GM12891 (cell line): Measurements from ENCODE around the gene MAP9.

Experiments
- DNase-seq: peaks from one replicate; pipeline ENCODE4 v3.0.0; 2011; ENCODE audit warnings: low spot score; ENCODE audit not compliant: insufficient read length
- FAIRE-seq: peaks from 2 replicates; lab custom pipeline; 2011; peaks lifted over from hg19 to GRCh38; lab: Jason Lieb, UNC
- PAX5 ChIP-seq: IDR thresholded peaks from 2 replicates; pipeline ENCODE4 v1.6.1; 2011; ENCODE audit warnings: low read length, moderate library complexity, mild to moderate bottlenecking; ENCODE audit not compliant: insufficient read depth, severe bottlenecking
- POLR2A ChIP-seq: IDR thresholded peaks from 2 replicates; pipeline ENCODE4 v1.6.1; 2011; ENCODE audit warnings: low read depth, low read length, control low read depth
- POLR2AphosphoS5 ChIP-seq: IDR thresholded peaks from 2 replicates; pipeline ENCODE4 v1.6.1; 2011; ENCODE audit warnings: low read depth, low read length, control low read depth
- POU2F2 ChIP-seq: IDR thresholded peaks from 2 replicates; pipeline ENCODE4 v1.6.1; 2011; ENCODE audit warnings: low read depth, mild to moderate bottlenecking, control low read depth, low read length, moderate library complexity
- SPI1 ChIP-seq: IDR thresholded peaks from 2 replicates; pipeline ENCODE4 v1.6.1; 2011; ENCODE audit warnings: low read depth, low read length, control low read depth
- TAF1 ChIP-seq: IDR thresholded peaks from 2 replicates; pipeline ENCODE4 v1.6.1; 2011; ENCODE audit warnings: low read depth, low read length, control low read depth

The MAP9 gene

DNA sequence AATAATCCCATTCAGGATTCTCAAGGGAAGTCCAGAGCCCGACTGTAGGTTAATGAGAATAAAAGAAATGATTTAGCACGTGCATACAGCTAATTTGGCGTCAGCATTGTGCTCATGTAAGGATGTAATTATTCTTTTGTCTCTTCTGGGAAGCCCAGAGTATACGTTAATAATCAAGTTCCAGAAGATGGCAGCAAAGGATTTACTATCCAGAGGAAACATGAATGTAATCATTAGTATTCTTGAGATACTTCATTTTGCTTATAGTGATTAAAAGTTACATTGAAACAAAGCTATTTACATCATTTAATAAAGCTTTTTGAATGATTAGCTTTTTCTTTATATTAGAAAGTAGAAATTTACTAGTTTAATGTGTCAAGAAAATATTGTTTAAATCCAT, 27.1 kb upstream of the MAP9 start:
- TF ChIP-seq POLR2A: no peak
- TF ChIP-seq POLR2AphosphoS5: no peak
- no peak for TF ChIP-seq SPI1
- TF ChIP-seq POU2F2: no peak
- no peak for TF ChIP-seq PAX5
- FAIRE-seq (no peak), DNase-seq (no peak)

DNA sequence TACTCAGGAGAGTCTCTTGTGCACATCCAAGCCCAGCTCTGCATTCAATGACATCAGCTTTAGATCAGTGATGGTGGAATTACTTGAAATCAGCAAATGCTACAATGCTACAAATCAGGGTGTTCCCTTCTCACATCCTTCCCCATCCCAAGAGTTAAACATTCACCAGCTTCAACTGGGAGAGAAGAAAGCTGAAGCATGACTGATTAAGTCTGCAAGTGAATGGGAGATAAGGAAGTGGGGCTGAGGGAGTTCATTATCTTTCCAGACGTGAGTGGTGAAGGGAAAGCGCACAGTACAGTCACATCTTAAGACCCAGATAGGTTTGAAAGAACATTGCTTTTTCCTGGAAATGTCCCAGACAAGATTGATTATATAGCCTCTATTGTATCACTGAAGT, 26.2 kb upstream of the MAP9 start:
- FAIRE-seq: no peak
- no peak for DNase-seq
- TF ChIP-seq POLR2AphosphoS5 (no peak), POU2F2 (no peak), SPI1 (no peak), PAX5 (no peak), POLR2A (no peak)

DNA sequence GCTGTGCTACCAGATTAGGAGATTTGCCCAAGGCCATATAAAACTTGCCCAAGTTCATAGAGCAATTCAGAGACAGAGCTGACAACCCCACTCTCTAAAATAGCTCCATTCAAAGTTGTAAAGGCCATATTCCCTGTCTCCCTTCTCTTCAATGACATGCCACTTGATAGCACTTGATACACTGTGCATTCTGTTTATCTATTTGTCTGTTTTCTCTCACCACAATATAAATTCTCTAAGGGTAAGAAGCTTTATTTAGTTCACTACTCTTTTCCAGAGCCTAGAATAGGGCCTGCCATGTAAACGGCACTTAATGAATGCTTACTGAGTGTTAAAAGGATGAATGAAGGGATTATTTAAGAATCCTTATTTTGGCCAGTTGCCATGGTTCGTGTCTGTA, 24.1 kb upstream of the MAP9 start:
- no peak for TF ChIP-seq TAF1
- no peak for TF ChIP-seq PAX5
- no peak for TF ChIP-seq SPI1
- DNase-seq: no peak
- no peak for FAIRE-seq

DNA sequence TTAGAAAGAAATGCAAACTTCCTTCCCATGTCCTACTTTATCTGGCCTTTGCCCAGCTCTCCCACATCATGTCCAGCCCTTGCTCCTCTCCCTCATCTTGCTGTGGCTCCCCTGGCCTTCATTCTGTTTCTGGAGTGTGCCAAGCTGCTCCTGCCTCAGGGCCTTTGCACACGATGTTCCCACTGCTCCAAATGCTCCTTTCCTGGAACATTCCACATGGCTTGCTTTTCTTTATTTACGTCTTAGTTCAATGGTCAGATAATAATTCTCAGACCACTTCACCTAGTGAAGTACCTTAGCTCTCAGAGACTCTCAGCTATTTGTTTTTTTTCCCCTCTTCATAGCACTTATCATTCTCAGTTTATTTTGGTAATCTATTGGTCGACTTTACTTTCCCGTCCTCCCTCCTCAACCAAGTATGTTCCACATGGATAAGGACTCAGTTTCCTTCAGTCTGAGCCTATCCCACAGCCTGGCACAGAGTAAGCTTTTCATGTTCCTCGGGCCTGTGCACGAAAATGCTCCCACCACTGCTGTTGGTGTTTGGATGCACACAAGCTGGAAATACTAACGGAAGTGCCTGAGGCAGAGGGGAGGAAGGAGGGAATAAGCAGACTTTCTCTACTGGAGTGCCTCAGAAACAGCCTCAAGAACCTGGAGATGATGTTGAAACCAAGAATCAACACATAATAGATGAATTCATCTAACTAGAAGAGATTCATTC, 23.4 kb upstream of the MAP9 start:
- DNase-seq (no peak), FAIRE-seq (no peak)
- TF ChIP-seq POLR2AphosphoS5 (no peak), SPI1 (no peak), TAF1 (no peak), POLR2A (no peak), POU2F2 (no peak), PAX5 (no peak)

DNA sequence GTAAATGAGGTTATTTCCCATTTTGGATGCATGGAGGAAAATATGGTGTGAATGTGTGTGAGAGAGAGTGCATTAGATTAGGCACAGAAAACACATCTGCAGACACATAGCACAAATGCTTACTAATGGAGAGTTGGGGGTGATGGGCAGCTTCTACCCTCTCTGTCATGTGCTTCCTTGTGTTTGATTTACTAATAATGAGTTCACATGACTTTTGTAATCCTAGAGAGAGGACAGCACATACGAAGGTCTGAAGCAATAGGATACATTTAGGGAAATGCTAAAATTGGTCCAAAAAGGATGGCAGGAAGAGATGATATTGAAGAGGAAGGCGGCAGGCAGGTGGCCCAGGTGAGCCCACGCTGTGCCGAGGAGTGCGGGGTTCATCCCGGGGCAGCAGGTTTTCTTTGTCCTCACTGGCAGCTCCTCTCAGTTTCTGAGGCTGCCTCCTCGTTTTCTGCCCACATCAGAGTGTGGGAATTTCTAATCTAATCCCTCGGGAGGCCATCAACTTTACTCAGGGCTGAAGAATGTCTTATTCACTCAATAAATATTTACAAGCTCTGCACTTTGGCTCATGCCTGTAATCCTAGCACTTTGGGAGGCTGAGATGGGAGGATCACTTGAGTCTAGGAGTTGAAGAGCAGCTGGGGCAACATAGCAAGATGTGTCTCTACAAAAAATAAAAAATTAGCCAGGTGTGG, 15.9 kb upstream of the MAP9 start:
- TF ChIP-seq SPI1 (no peak), POLR2A (no peak), POLR2AphosphoS5 (no peak), TAF1 (no peak), POU2F2 (no peak), PAX5 (no peak)
- DNase-seq (no peak), FAIRE-seq (no peak)

DNA sequence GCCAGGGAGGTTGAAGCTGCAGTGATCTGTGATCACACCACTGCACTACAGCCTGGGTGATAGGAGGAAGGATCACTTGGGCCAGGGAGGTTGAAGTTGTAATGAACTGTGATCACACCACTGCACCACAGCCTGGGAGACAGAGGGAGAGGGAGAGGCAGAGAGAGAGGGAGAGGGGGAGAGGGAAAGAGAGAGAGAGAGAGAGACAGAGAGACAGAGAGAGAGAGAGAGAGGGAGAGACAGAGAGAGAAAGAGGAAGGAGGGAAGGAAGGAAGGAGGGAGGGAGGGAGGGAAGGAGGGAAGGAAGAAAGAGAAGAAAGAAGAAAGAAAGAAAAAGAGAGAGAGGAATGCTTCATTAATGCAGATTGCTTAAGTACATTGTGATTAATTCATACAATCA, 15.2 kb upstream of the MAP9 start:
- TF ChIP-seq TAF1: no peak
- TF ChIP-seq POU2F2: no peak
- TF ChIP-seq POLR2AphosphoS5: no peak
- no peak for TF ChIP-seq PAX5
- TF ChIP-seq SPI1: no peak
- no peak for TF ChIP-seq POLR2A
- FAIRE-seq (no peak), DNase-seq (no peak)

DNA sequence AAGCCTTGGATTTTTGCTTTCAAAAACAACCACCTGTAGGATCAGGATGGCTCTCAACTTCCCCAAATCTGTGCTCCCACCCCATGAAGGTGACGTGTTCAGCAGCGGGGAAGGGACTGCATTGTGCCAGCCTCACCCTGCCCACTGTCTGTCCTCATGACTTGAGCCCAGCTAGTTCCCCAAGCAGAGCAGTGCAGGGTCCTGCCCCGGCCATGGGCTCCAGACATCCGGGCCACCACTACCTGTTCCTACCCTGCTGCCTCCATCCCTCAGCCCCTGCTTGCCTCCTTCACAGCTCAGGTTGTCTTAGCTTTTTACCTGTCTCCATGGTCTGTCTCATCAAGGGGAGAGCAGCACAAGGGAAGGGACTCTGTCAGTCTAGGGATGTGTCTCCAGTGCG, 11.4 kb upstream of the MAP9 start:
- no peak for FAIRE-seq
- DNase-seq: no peak
- no peak for TF ChIP-seq POLR2A
- no peak for TF ChIP-seq TAF1
- TF ChIP-seq SPI1: no peak
- TF ChIP-seq POLR2AphosphoS5: no peak
- TF ChIP-seq PAX5: no peak
- TF ChIP-seq POU2F2: no peak

DNA sequence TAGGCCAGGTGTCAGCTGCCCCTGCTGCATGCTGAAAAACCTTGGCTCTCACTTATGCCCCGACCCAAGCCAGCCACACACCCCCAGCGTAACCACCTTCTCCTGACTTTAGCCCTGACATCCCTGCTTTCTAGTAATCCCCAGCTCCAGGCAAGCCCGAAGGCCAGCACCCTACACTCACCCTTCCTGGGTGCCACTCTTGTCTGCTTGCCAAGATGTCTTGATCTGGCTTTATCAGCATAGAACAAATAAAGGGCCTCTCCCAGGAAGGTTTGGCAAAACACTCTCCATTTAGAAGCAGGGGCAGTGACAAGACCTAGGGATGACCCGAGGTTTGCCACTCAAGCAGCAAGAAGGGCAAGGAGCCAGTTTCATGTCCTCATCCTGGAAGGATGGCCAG, 6.8 kb upstream of the MAP9 start:
- DNase-seq (no peak), FAIRE-seq (no peak)
- TF ChIP-seq POU2F2 (no peak), TAF1 (no peak), PAX5 (no peak), POLR2A (no peak), SPI1 (no peak), POLR2AphosphoS5 (no peak)

DNA sequence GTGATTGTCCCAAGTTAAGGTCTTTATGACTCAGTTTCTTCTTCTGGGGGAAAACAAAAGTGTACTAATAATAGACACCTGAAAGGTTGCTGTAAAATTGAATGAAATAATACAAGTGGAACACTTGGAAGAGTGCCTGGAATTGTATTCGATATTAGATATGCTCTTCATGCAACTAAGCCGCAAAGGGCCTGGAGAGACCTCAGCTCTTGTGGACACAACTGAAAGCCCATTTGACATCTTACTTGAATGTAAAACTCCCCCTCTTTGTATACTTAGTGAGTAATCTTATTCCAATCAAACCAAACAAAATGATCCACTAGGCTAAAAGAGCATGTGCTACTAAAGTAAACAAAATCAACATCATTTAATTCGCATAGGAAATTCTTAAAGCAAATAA, 511 bp upstream of the MAP9 start:
- TF ChIP-seq POLR2A: no peak
- TF ChIP-seq POLR2AphosphoS5: no peak
- no peak for TF ChIP-seq PAX5
- no peak for TF ChIP-seq TAF1
- TF ChIP-seq POU2F2: no peak
- no peak for DNase-seq

DNA sequence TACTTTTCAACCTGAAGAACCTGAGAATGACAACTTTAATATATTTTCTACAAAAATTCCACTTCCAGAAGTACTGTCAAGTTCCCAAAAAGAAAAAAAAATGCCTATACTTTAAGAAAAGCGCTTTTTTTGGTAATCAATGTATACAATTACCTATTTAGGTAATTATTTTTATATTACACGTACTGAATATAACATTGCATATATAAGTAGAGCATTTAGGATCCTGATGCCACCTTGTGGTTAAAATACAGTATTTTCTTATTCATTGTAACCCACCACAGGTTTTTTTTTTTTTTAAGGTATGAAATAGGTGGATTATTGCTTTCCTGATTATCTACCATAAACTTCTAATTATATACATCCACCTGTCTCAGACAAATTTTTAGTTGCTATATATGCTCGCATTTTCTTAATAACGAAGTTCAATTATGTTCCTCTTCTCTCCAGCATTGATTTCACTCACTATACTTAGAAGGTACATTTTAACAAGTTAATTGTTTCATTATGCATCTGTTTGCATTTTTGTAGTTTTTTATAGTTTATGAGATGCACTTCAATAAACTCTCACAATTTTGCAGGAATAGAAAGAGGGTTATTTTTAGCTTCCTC, 5.2 kb downstream of the MAP9 start:
- FAIRE-seq (no peak), DNase-seq (no peak)
- TF ChIP-seq SPI1 (no peak), TAF1 (no peak), POLR2AphosphoS5 (no peak), POLR2A (no peak), PAX5 (no peak), POU2F2 (no peak)

More for the DNA sequence above, 511 bp upstream of the MAP9 start:
- FAIRE-seq: no peak

DNA sequence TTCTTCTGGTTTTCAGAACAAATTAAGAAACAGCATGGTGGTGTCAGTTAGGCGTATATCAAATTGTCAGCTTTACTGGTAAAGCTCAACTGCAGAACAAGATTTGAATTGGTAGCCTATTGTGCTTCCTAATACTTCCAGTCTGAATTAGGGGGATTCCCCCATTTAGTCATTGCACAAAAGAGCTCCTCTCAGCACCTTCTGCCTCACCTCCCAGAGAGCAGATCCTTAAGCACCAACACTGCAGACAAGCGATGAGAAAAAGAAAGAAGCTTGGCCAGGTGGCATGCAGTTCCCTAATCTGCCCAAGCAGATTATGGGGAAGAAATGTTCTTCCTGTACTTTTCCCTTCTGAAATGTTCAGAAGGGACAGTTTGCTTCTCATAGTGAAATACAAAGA, 9.2 kb downstream of the MAP9 start:
- TF ChIP-seq POLR2AphosphoS5: no peak
- TF ChIP-seq SPI1: no peak
- no peak for TF ChIP-seq POU2F2
- no peak for TF ChIP-seq PAX5
- TF ChIP-seq POLR2A: no peak
- TF ChIP-seq TAF1: no peak
- DNase-seq (no peak), FAIRE-seq (no peak)
